Neural cell (in vitro differentiated cells): ENCODE data around the gene SMAD1. TPM values are rescaled to one million over a fixed set of nuclear protein-coding genes. Genes with fewer than 3 reads are reported as not detected.

Experiments used
- H2AFZ ChIP-seq: fragments of 200-600, 300-800 bp; sonication (generic), shearing (Covaris generic); 2 replicates; pipeline ENCODE4 v1.6.0; 2014; ENCODE audit warnings: low read depth, mild to moderate bottlenecking, antibody characterized with exemption, low read length, moderate library complexity
- H3F3A ChIP-seq: fragments of 200-600 bp; shearing (Covaris generic); 2 replicates; pipeline ENCODE4 v1.6.1; 2016; ENCODE audit warnings: mild to moderate bottlenecking, moderate library complexity, mixed read lengths, antibody characterized with exemption, low read length; ENCODE audit not compliant: insufficient read depth, poor library complexity, severe bottlenecking
- H3K27ac ChIP-seq: fragments of 200-600, 300-800 bp; sonication (generic), shearing (Covaris generic); 2 replicates; pipeline ENCODE4 v1.5.1; 2014; ENCODE audit warnings: mild to moderate bottlenecking, low read length, moderate library complexity
- H3K27me3 ChIP-seq: fragments of 300-800, 200-600 bp; sonication (generic), shearing (Covaris generic); 2 replicates; pipeline ENCODE4 v1.6.0; 2014; ENCODE audit warnings: mild to moderate bottlenecking, low read depth, low read length, moderate library complexity; ENCODE audit not compliant: insufficient read depth
- H3K36me3 ChIP-seq: fragments of 300-800, 200-600 bp; sonication (generic), shearing (Covaris generic); 2 replicates; pipeline ENCODE4 v1.5.1; 2014; ENCODE audit warnings: mild to moderate bottlenecking, antibody characterized with exemption, low read length, moderate library complexity; ENCODE audit not compliant: insufficient read depth
- H3K4me2 ChIP-seq: fragments of 300-800, 200-600 bp; sonication (generic), shearing (Covaris generic); 2 replicates; pipeline ENCODE4 v1.6.0; 2014; ENCODE audit warnings: mild to moderate bottlenecking, low read length
- H3K4me3 ChIP-seq: fragments of 300-800, 200-600 bp; sonication (generic), shearing (Covaris generic); 2 replicates; pipeline ENCODE4 v1.5.1; 2014; ENCODE audit warnings: mild to moderate bottlenecking, low read length, moderate library complexity
- H3K79me2 ChIP-seq: fragments of 200-600 bp; shearing (Covaris generic); replicated peaks from 2 replicates; pipeline ENCODE4 v1.6.0; 2014; ENCODE audit warnings: mild to moderate bottlenecking, low read length, moderate library complexity; ENCODE audit not compliant: insufficient read depth
- H3K9ac ChIP-seq: fragments of 300-800, 200-600 bp; sonication (generic), shearing (Covaris generic); 2 replicates; pipeline ENCODE4 v1.6.1; 2016; ENCODE audit warnings: mild to moderate bottlenecking, low read length, mixed read lengths
- H3K9me2 ChIP-seq: fragments of 200-600 bp; shearing (Covaris generic); 2 replicates; pipeline ENCODE4 v1.6.1; 2016; ENCODE audit warnings: mild to moderate bottlenecking, low read length, mixed read lengths; ENCODE audit not compliant: insufficient read depth
- H3K9me3 ChIP-seq: fragments of 200-600, 300-800 bp; sonication (generic), shearing (Covaris generic); 2 replicates; pipeline ENCODE4 v1.6.1; 2016; ENCODE audit warnings: mild to moderate bottlenecking, mixed run types, low read length, moderate library complexity, mixed read lengths
- H4K20me1 ChIP-seq: fragments of 200-600 bp; shearing (Covaris generic); 2 replicates; pipeline ENCODE4 v1.6.1; 2016; ENCODE audit warnings: mild to moderate bottlenecking, mixed run types; ENCODE audit not compliant: insufficient read depth
- CTCF ChIP-seq: fragments of 450-650 bp; IDR thresholded peaks from 2 replicates; pipeline ENCODE4 v1.5.1; 2014; ENCODE audit warnings: antibody characterized with exemption, mild to moderate bottlenecking, moderate library complexity; ENCODE audit not compliant: poor library complexity, severe bottlenecking
- EP300 ChIP-seq: fragments of 450-650 bp; conservative IDR thresholded peaks from 2 replicates; pipeline ENCODE4 v1.6.1; 2014; ENCODE audit warnings: antibody characterized with exemption, mild to moderate bottlenecking, moderate library complexity; ENCODE audit not compliant: poor library complexity, severe bottlenecking
- EZH2 ChIP-seq: fragments of 200-600, 300-800 bp; shearing (Covaris generic), sonication (generic); IDR thresholded peaks from 2 replicates; pipeline ENCODE4 v1.6.1; 2014; ENCODE audit warnings: antibody characterized with exemption, low read length, borderline replicate concordance, mild to moderate bottlenecking; ENCODE audit not compliant: insufficient read depth, poor library complexity, severe bottlenecking
- MXI1 ChIP-seq: fragments of 450-650 bp; conservative IDR thresholded peaks from 2 replicates; pipeline ENCODE4 v1.6.1; 2014; ENCODE audit warnings: antibody characterized with exemption, mild to moderate bottlenecking; ENCODE audit not compliant: poor library complexity, severe bottlenecking
- POLR2AphosphoS5 ChIP-seq: IDR thresholded peaks from 2 replicates; pipeline ENCODE4 v1.6.1; 2012
- RAD21 ChIP-seq: fragments of 450-650 bp; conservative IDR thresholded peaks from 2 replicates; pipeline ENCODE4 v1.6.1; 2014; ENCODE audit warnings: antibody characterized with exemption, mild to moderate bottlenecking, moderate library complexity
- REST ChIP-seq: IDR thresholded peaks from 2 replicates; pipeline ENCODE4 v1.6.1; 2012; ENCODE audit warnings: borderline replicate concordance
- SMC3 ChIP-seq: fragments of 450-650 bp; conservative IDR thresholded peaks from 2 replicates; pipeline ENCODE4 v1.6.1; 2014; ENCODE audit warnings: antibody characterized with exemption, mild to moderate bottlenecking, moderate library complexity; ENCODE audit not compliant: poor library complexity
- TAF1 ChIP-seq: IDR thresholded peaks from 2 replicates; pipeline ENCODE4 v1.6.1; 2012; ENCODE audit warnings: low read depth
- polyA plus RNA-seq: library from polyadenylated mRNA; depleted of rRNA; stranded (reverse); fragments of >200 nt; gene quantifications from 2 replicates; pipeline ENCODE4 v1.2.3, GENCODE V29; 2014

Gene SMAD1
- polyA plus RNA-seq, 1 donor from 2014 or later, result 31.7 TPM

- Histone ChIP-seq H3K4me3 (no peak overlapping the region), H3K9me2 (no peaks in the 10 kb centered on the region), H3K27me3 (no peaks in the 10 kb centered on the region), H3K9me3 (no peaks in the 10 kb centered on the region), H3F3A (no peaks in the 10 kb centered on the region), H3K4me2 (no peak overlapping the region), H3K9ac (no peak overlapping the region), H3K27ac (no peak overlapping the region), H4K20me1 (no peaks in the 10 kb centered on the region), H3K36me3 (no peaks in the 10 kb centered on the region), H3K79me2 (peaks cover 25% of the 10 kb centered on the region), H2AFZ (no peak overlapping the region)
- TF ChIP-seq RAD21, result no peak
- no peak for TF ChIP-seq MXI1
- no peak for TF ChIP-seq REST
- no peak for TF ChIP-seq EP300
- TF ChIP-seq POLR2AphosphoS5, result no peak
- no peak for TF ChIP-seq TAF1
- no peak for TF ChIP-seq SMC3
- TF ChIP-seq EZH2, result no peak
- TF ChIP-seq CTCF, result no peak
Measured at GRCh38 chr4:145521282-145521681, 39.6 kb downstream of the SMAD1 start.

- H3K79me2 ChIP-seq, result peaks cover 19% of the 10 kb centered on the region
- no peak overlapping the region for H3K9ac ChIP-seq
- H3K4me3 ChIP-seq, result no peak overlapping the region
- no peaks in the 10 kb centered on the region for H3K36me3 ChIP-seq
- no peak overlapping the region for H3K27ac ChIP-seq
- no peaks in the 10 kb centered on the region for H4K20me1 ChIP-seq
- no peaks in the 10 kb centered on the region for H3K27me3 ChIP-seq
- no peak overlapping the region for H2AFZ ChIP-seq
- H3K9me3 ChIP-seq, result no peaks in the 10 kb centered on the region
- TF ChIP-seq SMC3, result no peak
- H3K9me2 ChIP-seq, result no peaks in the 10 kb centered on the region
- H3F3A ChIP-seq, result no peaks in the 10 kb centered on the region
- H3K4me2 ChIP-seq, result no peak overlapping the region
Measured at GRCh38 chr4:145523117-145523516, 41.5 kb downstream of the SMAD1 start.

- no peak overlapping the region for H2AFZ ChIP-seq
- H4K20me1 ChIP-seq, result no peaks in the 10 kb centered on the region
- H3K9me2 ChIP-seq, result no peaks in the 10 kb centered on the region
- H3K27ac ChIP-seq, result no peak overlapping the region
- TF ChIP-seq EP300, result no peak
- no peak for TF ChIP-seq MXI1
- TF ChIP-seq REST, result no peak
- TF ChIP-seq CTCF, result no peak
- TF ChIP-seq RAD21, result no peak
- TF ChIP-seq TAF1, result no peak
- no peak for TF ChIP-seq POLR2AphosphoS5
- TF ChIP-seq EZH2, result no peak
- H3K36me3 ChIP-seq, result no peaks in the 10 kb centered on the region
- H3K27me3 ChIP-seq, result no peaks in the 10 kb centered on the region
- H3K4me2 ChIP-seq, result no peak overlapping the region
- no peaks in the 10 kb centered on the region for H3K9me3 ChIP-seq
- H3K9ac ChIP-seq, result no peak overlapping the region
- H3K4me3 ChIP-seq, result no peak overlapping the region
- H3K79me2 ChIP-seq, result peaks cover 17% of the 10 kb centered on the region
- no peaks in the 10 kb centered on the region for H3F3A ChIP-seq
Measured at GRCh38 chr4:145524552-145524951, 42.9 kb downstream of the SMAD1 start.
